NAMALWA (cell line): ENCODE data around the gene COQ2.
"Not testable (repeated sequence)": the region's sequence is repeated elsewhere in the genome, so short reads cannot be mapped to it uniquely, and the experiment has no call there.

ENCODE experiments used
- DNase-seq: peaks from one replicate; pipeline ENCODE4 v3.0.0-alpha.2; 2015; ENCODE audit warnings: low spot score

Gene COQ2

DNA sequence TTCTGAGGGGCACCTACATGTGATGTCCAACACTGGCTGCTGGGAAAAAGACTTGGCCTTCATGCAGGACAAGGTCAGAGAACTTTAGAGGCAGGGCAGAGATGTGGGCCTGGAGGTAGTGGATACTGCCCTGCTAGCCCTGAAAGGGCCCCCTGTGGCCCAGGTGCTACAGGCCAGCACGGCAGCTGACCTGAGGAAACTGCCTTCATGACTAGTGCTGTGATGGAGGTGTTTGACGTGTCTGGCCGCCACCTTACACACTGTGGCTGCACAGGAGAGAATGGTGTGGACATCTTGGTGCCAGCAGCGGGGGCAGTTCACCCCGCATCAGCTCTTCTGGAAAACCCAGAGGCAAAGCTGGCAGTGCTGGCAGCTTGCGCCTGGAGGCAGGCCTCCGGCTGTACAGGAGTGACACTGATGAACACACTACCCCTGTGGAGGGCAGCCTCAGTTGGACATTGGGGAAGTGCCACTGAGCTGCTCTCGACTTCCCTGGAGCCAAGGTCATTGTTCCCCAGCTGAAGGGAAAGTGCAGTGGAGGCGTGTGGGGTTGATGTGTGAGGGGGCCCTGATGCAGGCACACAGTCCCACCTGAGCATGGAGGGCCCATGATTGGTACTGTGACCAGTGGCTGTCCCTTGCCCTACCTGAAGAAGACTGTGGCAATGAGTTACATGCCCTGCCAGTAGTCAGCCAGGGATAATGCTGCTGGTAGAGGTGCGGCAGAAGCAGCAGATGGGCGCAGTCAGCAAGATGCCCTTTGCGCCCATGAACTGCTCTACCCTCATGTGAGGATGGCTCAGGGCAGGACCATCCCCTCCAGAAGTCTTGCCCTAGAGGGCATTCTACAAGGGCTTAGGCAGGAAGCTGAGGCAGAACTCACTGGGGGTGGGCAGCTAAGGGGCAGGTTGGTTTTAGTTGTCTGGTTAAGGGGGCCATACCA lies 36.9 kb downstream of the COQ2 start:
- DNase-seq, result no peak

DNA sequence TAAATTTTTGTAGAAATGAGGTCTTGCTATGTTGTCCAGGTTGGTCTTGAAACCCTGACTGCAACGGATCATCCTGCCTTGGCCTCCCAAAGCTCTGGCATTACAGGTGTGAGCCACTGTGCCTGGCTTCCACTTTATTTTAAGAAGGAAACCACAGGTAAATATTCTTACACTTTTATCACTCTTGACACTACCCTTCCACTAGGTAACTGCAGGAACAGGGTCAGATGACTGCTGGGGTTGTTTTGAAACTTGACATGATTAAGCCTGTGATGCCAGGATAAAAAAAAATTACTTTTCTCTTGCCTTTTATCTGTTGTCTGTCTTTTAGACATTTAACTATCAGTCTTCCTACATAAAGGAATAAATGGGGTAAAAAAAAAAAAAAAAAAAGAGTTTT lies 43.5 kb downstream of the COQ2 start:
- no peak for DNase-seq

DNA sequence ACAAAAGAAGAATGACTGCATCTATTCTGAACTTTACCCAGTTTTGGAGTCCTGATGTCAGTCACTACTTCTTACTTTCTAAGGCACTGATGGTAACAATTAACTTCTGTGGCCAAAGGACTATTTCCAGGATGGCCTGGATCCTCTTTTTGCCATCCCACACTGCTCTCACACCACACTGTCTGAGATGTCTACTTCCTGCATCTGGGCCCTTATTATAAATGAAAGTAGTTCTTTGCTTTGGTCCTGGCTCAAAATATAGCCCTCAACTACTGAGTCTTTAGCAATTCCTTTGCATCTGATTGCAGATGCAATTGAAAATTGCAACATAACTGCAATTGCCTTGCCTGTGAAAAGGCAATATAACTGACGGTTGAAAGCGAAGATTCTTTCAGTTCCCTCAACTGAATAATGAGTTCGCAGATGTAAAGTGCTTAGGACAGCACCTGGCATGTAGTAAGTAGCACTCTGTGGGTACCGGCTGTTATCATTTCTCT lies 44.2 kb downstream of the COQ2 start:
- DNase-seq, result peak; percentile 59

- no peak for DNase-seq
Observed at GRCh38 chr4:83238393-83239248, 46.0 kb downstream of the COQ2 start.

- DNase-seq, result no peak
Observed at GRCh38 chr4:83237591-83237990, 47.0 kb downstream of the COQ2 start.

DNA sequence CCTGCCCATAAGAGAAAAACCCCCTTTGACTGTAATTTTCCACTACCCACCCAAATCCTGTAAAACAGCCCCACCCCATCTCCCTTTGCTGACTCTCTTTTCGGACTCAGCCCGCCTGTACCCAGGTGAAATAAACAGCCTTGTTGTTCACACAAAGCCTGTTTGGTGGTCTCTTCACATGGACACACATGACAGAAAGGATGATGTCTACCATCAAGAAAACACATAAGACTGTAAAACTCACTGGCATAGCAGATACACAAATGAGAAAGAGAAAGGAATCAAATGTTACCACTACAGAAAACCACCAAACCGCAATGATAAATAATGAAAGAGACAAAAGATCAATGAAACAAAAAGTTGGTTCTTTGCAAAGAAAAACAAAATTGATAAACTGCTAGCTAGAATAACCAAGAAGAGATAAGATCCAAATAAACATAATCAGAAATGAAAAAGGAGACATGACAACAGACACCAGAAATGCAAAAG lies 48.9 kb downstream of the COQ2 start:
- DNase-seq, result not testable (repeated sequence)

DNA sequence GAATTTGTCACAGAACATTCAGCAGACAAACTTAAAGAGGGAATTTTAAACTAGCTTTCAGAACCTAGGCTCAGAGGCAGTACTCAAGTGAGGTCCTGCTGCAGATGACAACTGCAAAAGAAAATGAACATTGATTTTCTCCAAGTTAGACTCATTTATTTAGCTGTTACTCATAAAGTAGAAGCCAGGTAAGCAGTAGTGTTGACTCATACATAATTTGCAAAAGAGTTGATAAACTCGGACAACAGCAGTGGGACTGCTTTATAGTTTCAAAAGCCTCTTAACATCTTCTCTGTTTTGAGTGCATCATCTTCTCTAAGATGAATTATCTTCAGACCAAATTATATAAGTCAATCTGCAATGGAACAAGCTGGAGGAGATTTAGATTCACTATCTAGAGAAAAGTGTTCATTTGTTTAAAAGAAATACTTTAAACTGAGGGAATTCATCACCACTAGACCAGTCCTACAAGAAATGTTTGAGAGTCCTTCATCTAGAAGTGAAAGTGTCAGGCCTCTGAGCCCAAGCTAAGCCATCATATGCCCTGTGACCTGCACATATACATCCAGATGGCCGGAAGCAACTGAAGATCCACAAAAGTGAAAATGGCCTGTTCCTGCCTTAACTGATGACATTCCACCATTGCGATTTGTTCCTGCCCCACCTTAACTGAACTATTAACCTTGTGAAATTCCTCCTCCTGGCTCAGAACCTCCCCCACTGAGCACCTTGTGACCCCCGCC lies 49.5 kb downstream of the COQ2 start:
- no peak for DNase-seq

DNA sequence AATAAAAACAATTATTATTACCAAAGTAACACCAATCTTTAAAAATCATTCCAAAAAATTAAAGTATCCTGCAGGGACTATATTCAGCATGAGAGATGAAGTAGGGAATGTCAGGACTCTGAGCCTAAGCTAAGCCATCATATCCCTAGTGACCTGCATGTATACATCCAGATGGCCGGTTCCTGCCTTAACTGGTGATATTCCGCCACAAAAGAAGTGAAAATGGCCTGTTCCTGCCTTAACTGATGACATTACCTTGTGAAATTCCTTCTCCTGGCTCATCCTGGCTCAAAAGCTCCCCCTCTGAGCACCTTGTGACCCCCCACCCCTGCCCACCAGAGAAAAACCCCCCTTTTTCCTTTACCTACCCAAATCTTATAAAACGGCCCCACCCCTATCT lies 50.2 kb downstream of the COQ2 start:
- DNase-seq, result not testable (repeated sequence)

DNA sequence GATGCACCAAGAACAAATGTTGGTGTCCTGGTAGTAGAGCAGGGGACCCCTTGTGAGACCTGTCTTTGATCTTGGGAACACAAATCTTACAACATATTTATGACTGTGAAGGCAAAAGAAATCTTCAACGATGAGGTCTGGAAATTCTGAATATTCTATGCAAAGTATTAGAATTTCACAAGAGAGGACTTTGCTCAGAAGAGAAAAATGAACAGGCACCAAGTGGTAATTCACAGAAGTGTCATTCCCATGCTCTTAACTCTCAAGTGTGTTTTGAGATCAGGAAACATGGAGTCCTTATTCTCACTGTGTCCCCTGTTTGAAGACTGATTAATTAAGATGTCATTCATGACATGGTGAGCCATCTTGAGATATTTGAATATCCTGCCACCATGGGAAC lies 52.5 kb downstream of the COQ2 start:
- DNase-seq, result no peak

GRCh38 chr4:83231620-83232076 lies 53.0 kb downstream of the COQ2 start:
- DNase-seq, result no peak

GRCh38 chr4:83230928-83231327 lies 53.7 kb downstream of the COQ2 start:
- no peak for DNase-seq

- DNase-seq, result no peak
Observed at GRCh38 chr4:83229791-83230190, 54.8 kb downstream of the COQ2 start.

- no peak for DNase-seq
Observed at GRCh38 chr4:83228231-83228630, 56.4 kb downstream of the COQ2 start.

DNA sequence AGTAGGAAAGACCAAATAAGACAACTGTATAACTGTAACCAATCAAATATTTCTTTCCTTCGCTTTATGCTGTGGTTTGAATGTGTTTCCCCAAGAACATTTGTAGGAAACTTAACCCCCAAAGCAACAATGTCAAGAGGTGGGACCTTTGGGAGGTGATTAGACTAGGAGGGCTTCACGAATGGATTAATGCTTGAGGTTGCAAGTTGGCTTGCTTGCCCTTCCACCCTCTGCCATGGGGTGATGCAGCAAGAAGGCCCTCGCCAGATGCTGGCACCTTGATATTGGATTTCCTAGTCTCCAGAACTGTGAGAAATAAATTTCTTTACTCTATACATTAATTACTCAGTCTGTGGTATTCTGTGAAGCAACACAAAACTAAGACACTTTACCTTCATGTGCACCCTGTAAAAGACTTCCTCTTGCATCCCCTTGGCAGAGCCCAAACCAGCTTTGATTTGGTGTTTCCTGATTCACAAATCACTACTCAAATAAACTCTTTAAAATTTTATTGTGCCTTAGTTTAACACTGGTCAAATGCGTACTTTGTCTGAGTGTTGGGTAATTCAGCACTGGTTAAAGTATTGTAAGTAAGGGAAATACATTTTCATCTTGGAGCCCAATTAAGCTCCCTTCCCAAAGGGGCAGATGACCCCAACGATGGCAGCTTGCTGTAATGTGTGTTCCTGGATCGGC lies 59.9 kb downstream of the COQ2 start:
- DNase-seq, result no peak

DNA sequence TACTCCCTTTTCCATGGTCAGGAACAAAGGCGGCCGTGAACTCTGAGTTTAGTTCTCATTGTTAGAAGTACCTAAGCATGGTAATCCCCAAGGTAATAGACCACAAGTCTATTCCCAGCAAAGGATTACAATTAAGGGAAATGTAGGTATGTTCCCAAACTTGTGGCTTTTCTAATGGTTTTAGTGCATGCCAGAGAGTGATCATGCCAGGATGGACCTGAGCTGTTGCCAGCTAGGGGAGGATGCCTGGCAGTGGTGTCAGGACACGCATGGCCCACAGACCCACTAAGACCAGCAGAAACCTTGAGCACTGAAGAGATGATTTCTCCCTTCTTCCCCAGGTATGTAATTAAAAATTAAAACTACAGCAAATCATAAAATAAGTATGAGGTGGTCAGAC lies 60.8 kb downstream of the COQ2 start:
- DNase-seq, result no peak

GRCh38 chr4:83221897-83222441 lies 62.6 kb downstream of the COQ2 start:
- DNase-seq, result peak; percentile 76

DNA sequence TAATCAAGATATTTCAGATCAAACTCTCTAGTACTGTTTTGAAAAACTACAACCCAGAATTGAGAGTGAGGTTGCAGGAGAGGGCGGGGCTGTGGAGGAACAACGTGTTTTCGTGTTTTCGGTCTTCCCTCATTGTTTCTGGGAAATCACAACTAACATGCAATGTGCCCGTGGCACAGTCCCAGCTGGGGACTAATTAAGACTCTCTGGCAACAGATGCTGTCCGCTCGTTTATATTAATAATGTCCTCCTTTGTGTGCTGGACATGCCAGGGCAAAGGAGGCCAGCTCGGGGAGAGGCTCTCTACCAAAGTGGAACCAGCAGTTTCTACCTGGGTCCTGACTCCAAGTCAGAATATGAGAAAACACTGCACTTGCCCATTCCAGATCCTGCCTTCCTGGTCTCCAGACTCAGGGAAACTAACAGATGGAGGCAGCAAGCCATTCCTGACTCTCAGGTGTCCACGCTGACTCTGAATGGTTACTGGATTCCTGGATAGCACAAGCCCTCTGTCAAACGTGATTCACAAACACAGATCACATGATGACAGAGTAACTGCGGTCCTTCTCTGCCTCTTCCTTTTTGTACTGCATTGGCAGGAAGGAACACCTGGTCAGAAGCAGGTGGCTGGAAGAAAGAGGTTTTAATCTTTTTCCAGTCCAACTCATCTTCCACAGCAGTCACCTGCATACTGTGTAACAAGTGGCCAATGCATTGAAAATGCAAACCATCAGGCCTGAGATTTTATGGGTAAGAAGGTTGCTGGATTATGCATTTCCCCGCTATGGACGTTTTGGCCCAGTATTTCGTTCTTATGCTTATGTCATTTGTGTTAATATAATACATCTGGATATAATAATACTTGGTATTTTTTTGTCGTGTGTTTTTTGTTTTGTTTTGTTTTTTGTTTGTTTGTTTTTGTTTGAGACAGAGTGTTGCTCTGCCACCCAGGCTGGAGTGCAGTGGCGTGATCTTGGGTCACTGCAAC lies 65.0 kb downstream of the COQ2 start:
- peak; percentile 87 for DNase-seq

DNA sequence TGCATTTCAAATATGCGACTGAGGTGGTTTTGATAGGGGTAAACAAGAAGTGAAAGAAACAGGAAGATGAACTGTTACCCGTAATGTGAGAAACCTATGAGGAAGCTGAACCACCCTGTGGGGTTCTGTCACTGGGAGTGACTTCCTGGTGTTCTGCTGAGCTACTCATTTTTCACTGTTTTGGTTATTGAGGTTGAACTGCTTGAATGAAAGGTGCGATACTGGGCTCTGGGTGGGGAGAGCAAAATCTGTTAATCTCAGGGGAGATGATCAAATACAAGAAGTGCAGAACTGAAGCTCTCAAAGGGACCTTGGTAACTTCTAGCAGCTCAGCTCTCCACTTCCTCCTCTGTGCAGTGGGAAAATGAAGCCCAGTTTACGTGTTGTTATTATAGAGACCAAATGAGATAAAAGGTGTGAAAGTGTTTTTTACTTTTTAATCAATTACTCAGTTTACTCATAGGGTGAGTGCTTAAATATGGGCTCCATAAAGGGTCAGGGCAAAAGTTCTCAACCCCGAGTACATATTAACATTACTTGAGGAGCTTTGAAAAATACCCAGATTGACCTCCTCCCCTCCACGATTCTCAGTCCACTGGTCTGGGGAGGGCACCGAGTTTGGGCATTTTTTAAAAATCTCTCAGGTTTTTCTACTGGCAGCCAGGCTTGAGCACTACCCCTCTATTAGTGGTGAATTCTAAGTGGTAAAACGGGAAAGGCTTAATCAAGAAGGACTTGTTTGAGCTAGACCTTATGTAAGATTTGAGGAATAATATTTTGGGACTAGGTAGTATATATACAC lies 66.7 kb downstream of the COQ2 start:
- DNase-seq, result peak; percentile 98
